HEK293 (cell line): ENCODE measurements around the gene SCP2D1.
A peak's percentile ranks its signal among the peaks of the same experiment; 100 is the strongest.
"Not testable (repeated sequence)": the region's sequence is repeated elsewhere in the genome, so short reads cannot be mapped to it uniquely, and the experiment has no call there.

Source experiments
- CTCF ChIA-PET: fragments of 350-600 bp; formaldehyde crosslinking; extraction: SDS; loops from one replicate; lab custom pipeline; 2021; ENCODE audit warnings: antibody characterized with exemption; lab: Yijun Ruan, JAX
- POLR2A ChIA-PET: fragments of 300-600 bp; formaldehyde crosslinking; extraction: SDS; loops from one replicate; lab custom pipeline; 2020; ENCODE audit warnings: antibody characterized with exemption, inconsistent platforms; lab: Yijun Ruan, JAX
- H3K27ac ChIP-seq: fragments of 200-500 bp; sonication (Bioruptor generic); 2 replicates; pipeline ENCODE4 v1.5.1; 2014; ENCODE audit warnings: low read depth, low read length, control low read depth, inconsistent platforms; ENCODE audit errors: extremely low read depth
- H3K36me3 ChIP-seq, 2 experiments: fragments of 200-500 bp in 1 of 2; sonication (Bioruptor generic) in 1 of 2; 1 replicate in 1 of 2; 2 replicates in 1 of 2; pipeline ENCODE4 v1.5.1; 2014 to 2017; ENCODE audit warnings: inconsistent platforms in 2 of 2, low read length in 2 of 2; ENCODE audit not compliant: control insufficient read depth in 2 of 2, insufficient read depth in 1 of 2
- H3K4me1 ChIP-seq: fragments of 200-500 bp; sonication (Bioruptor generic); 2 replicates; pipeline ENCODE4 v1.5.1; 2014; ENCODE audit warnings: mild to moderate bottlenecking, low read length, inconsistent platforms; ENCODE audit not compliant: control insufficient read depth, insufficient read depth
- H3K4me3 ChIP-seq: 2 replicates; pipeline ENCODE4 v1.5.1; 2011; ENCODE audit warnings: low read depth, mild to moderate bottlenecking, control low read depth, low read length, moderate library complexity
- H3K9me3 ChIP-seq: fragments of 200-500 bp; sonication (Bioruptor generic); 2 replicates; pipeline ENCODE4 v1.5.1; 2014; ENCODE audit warnings: low read depth, low read length, inconsistent platforms; ENCODE audit not compliant: control insufficient read depth, insufficient read depth
- EGR2 ChIP-seq: fragments of 450-650 bp; formaldehyde crosslinking; IDR thresholded peaks from 2 replicates; pipeline ENCODE4 v1.5.1; 2016; ENCODE audit warnings: low read depth, missing biosample characterization, missing genetic modification characterization
- GLI4 ChIP-seq: fragments of 450-650 bp; formaldehyde crosslinking; IDR thresholded peaks from 2 replicates; pipeline ENCODE4 v1.5.1; 2016; ENCODE audit warnings: missing biosample characterization, missing genetic modification characterization
- TRIM28 ChIP-seq: IDR thresholded peaks from 2 replicates; pipeline ENCODE4 v1.6.1; 2011; ENCODE audit warnings: low read length, control low read depth, borderline replicate concordance
- ZNF174 ChIP-seq: fragments of 450-650 bp; formaldehyde crosslinking; IDR thresholded peaks from 2 replicates; pipeline ENCODE4 v1.5.0; 2017; ENCODE audit warnings: missing biosample characterization, mild to moderate bottlenecking, missing genetic modification characterization
- ZNF175 ChIP-seq: fragments of 450-650 bp; formaldehyde crosslinking; IDR thresholded peaks from 2 replicates; pipeline ENCODE4 v1.5.1; 2016; ENCODE audit warnings: missing biosample characterization, missing genetic modification characterization
- ZNF529 ChIP-seq: fragments of 450-650 bp; formaldehyde crosslinking; IDR thresholded peaks from 2 replicates; pipeline ENCODE4 v1.5.1; 2017; ENCODE audit warnings: missing genetic modification characterization, missing biosample characterization; ENCODE audit not compliant: insufficient replicate concordance
- ZNF585B ChIP-seq: fragments of 450-650 bp; formaldehyde crosslinking; IDR thresholded peaks from 2 replicates; pipeline ENCODE4 v1.5.1; 2016; ENCODE audit warnings: missing biosample characterization, missing genetic modification characterization
- ZNF707 ChIP-seq: fragments of 450-650 bp; formaldehyde crosslinking; IDR thresholded peaks from 2 replicates; pipeline ENCODE4 v1.5.1; 2016; ENCODE audit warnings: missing biosample characterization, missing genetic modification characterization
- ZNF776 ChIP-seq: fragments of 450-650 bp; formaldehyde crosslinking; IDR thresholded peaks from 2 replicates; pipeline ENCODE4 v1.5.0; 2017; ENCODE audit warnings: missing biosample characterization, missing genetic modification characterization, borderline replicate concordance
- ZSCAN30 ChIP-seq: fragments of 450-650 bp; IDR thresholded peaks from 2 replicates; pipeline ENCODE4 v1.5.1; 2018; ENCODE audit warnings: missing biosample characterization, mild to moderate bottlenecking, missing genetic modification characterization, moderate library complexity
- TF ChIP-seq, protein P1 (sequence below): fragments of 450-650 bp; formaldehyde crosslinking; conservative IDR thresholded peaks from 2 replicates; pipeline ENCODE4 v1.5.1; 2016; ENCODE audit warnings: low read depth, missing biosample characterization, missing genetic modification characterization
- TF ChIP-seq, protein P2 (sequence below): fragments of 450-650 bp; formaldehyde crosslinking; IDR thresholded peaks from 2 replicates; pipeline ENCODE4 v1.5.1; 2016; ENCODE audit warnings: missing biosample characterization, missing genetic modification characterization
- TF ChIP-seq, protein P3 (sequence below): fragments of 450-650 bp; formaldehyde crosslinking; IDR thresholded peaks from 2 replicates; pipeline ENCODE4 v1.5.1; 2016; ENCODE audit warnings: missing biosample characterization, missing genetic modification characterization

Gene SCP2D1

DNA sequence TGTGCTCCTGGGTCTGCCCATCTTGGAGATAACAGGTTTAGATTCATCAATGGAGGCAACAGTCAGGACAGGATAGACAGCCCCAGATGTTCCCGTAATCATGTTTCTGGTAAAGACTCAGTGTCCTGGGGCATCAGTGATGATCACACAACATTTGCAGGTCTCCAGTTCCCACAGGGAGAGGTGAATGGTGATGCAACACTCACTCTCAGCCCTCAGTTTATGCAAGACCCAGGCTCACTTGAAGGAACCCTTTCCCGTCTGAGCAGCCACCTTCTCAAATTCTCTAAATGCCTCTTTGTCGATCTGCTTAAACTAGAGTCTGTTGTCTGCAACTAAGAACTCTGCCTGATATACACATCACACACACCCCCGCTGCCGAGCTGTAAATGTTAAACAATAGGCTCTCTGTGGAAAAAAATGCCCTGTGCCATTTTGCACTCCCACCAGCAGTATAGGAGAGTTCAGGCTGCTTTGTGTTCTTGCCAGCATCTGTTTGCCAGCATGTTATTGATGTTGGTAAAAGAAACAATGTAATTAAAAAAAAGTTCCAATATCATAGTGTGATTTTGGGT lies 30.1 kb upstream of the SCP2D1 start (continued):
- TF ChIP-seq, protein P1, sequence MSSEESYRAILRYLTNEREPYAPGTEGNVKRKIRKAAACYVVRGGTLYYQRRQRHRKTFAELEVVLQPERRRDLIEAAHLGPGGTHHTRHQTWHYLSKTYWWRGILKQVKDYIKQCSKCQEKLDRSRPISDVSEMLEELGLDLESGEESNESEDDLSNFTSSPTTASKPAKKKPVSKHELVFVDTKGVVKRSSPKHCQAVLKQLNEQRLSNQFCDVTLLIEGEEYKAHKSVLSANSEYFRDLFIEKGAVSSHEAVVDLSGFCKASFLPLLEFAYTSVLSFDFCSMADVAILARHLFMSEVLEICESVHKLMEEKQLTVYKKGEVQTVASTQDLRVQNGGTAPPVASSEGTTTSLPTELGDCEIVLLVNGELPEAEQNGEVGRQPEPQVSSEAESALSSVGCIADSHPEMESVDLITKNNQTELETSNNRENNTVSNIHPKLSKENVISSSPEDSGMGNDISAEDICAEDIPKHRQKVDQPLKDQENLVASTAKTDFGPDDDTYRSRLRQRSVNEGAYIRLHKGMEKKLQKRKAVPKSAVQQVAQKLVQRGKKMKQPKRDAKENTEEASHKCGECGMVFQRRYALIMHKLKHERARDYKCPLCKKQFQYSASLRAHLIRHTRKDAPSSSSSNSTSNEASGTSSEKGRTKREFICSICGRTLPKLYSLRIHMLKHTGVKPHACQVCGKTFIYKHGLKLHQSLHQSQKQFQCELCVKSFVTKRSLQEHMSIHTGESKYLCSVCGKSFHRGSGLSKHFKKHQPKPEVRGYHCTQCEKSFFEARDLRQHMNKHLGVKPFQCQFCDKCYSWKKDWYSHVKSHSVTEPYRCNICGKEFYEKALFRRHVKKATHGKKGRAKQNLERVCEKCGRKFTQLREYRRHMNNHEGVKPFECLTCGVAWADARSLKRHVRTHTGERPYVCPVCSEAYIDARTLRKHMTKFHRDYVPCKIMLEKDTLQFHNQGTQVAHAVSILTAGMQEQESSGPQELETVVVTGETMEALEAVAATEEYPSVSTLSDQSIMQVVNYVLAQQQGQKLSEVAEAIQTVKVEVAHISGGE (tag by site-specific recombination): no peak
- TF ChIP-seq ZNF174: no peak
- TF ChIP-seq, protein P2, sequence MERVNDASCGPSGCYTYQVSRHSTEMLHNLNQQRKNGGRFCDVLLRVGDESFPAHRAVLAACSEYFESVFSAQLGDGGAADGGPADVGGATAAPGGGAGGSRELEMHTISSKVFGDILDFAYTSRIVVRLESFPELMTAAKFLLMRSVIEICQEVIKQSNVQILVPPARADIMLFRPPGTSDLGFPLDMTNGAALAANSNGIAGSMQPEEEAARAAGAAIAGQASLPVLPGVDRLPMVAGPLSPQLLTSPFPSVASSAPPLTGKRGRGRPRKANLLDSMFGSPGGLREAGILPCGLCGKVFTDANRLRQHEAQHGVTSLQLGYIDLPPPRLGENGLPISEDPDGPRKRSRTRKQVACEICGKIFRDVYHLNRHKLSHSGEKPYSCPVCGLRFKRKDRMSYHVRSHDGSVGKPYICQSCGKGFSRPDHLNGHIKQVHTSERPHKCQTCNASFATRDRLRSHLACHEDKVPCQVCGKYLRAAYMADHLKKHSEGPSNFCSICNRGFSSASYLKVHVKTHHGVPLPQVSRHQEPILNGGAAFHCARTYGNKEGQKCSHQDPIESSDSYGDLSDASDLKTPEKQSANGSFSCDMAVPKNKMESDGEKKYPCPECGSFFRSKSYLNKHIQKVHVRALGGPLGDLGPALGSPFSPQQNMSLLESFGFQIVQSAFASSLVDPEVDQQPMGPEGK: no peak

DNA sequence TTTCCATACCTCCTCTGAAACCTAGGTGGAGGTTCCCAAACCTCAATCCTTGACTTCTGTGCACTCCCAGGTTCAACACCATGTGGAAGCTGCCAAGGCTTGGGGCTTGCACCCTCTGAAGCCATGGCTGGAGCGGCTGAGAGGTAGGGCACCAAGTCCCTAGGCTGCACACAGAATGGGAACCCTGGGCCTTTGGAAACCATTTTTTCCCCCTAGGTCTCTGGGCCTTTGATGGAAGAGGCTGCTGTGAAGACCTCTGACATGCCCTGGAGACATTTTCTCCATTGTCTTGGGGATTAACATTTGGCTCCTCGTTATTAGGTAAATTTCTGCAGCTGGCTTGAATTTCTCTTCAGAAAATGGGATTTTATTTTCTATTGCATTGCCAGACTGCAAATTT lies 26.5 kb upstream of the SCP2D1 start:
- TF ChIP-seq ZNF585B (tag by site-specific recombination): peak; percentile 93
- CTCF ChIA-PET, H3K36me3 ChIP-seq, H3K4me1 ChIP-seq, POLR2A ChIA-PET, H3K27ac ChIP-seq, H3K9me3 ChIP-seq, H3K4me3 ChIP-seq: not testable (repeated sequence)

DNA sequence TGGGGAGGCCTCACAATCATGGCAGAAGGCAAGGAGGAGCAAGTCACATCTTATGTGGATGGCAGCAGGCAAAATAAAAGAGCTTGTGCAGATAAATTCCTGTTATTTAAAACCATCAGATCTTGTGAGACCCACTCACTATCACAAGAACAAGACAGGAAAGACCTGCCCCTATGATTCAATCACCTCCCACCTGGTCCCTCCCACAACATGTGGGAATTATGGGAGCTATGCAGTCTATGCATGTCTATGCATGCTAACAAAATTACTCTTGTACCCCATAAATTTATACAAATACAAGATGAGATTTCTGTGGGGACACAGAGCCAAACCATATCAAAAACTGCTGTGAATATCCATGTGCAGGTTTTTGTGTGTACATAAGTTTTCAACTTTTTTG lies 25.6 kb upstream of the SCP2D1 start:
- Histone ChIP-seq H3K9me3 (no peaks in the 10 kb centered on the region), H3K27ac (no peak overlapping the region), H3K36me3 (no peaks in the 10 kb centered on the region), H3K4me1 (no peaks in the 10 kb centered on the region), H3K4me3 (no peak overlapping the region)
- ChIA-PET POLR2A (no interaction called here), CTCF (no interaction called here)
- TF ChIP-seq GLI4 (no peak), TRIM28 (no peak), ZNF529 (tag by site-specific recombination) (no peak), ZNF175 (tag by site-specific recombination) (no peak), ZSCAN30 (tag by site-specific recombination) (no peak), ZNF776 (no peak), ZNF707 (tag by site-specific recombination) (no peak)
- TF ChIP-seq, protein P3, sequence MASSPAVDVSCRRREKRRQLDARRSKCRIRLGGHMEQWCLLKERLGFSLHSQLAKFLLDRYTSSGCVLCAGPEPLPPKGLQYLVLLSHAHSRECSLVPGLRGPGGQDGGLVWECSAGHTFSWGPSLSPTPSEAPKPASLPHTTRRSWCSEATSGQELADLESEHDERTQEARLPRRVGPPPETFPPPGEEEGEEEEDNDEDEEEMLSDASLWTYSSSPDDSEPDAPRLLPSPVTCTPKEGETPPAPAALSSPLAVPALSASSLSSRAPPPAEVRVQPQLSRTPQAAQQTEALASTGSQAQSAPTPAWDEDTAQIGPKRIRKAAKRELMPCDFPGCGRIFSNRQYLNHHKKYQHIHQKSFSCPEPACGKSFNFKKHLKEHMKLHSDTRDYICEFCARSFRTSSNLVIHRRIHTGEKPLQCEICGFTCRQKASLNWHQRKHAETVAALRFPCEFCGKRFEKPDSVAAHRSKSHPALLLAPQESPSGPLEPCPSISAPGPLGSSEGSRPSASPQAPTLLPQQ (tag by site-specific recombination): no peak

DNA sequence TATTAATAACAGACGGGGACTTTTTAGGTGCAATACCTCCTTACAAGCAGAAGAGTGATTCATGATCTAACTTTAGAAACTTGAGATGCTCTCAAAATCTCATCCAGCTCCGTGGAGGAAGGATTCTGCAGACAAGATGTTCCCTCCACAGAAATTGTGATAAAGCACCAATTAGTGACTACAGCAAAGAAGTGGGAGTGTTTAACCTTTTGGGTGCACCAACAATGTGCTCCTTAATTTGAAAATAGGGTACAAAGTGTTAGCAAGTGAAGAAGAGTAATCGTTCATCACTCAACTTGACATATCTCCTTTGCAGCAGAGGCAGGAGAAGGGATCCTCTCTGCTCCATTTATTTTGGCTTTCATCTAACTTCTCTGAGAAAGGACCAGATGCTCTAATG lies 22.8 kb upstream of the SCP2D1 start:
- Histone ChIP-seq H3K27ac (no peak overlapping the region), H3K9me3 (no peaks in the 10 kb centered on the region), H3K36me3 (no peaks in the 10 kb centered on the region), H3K4me1 (no peaks in the 10 kb centered on the region), H3K4me3 (no peak overlapping the region)
- ChIA-PET POLR2A (no interaction called here), CTCF (no interaction called here)
- TF ChIP-seq EGR2 (tag by site-specific recombination): no peak
